TTC549 (cell line): ENCODE measurements around the gene PRKG1.
"Not testable (repeated sequence)": the region's sequence is repeated elsewhere in the genome, so short reads cannot be mapped to it uniquely, and the experiment has no call there.

Experiments used
- FAIRE-seq: peaks from 2 replicates; lab custom pipeline; 2012; peaks lifted over from hg19 to GRCh38; lab: Jason Lieb, UNC

PRKG1 gene

GRCh38 chr10:51117053-51117660 lies 42.9 kb downstream of the PRKG1 start:
- no peak for FAIRE-seq

- FAIRE-seq = no peak
These were observed 43.5 kb downstream of the PRKG1 start for GRCh38 chr10:51117794-51118193.

GRCh38 chr10:51119441-51119840 lies 45.2 kb downstream of the PRKG1 start:
- FAIRE-seq = no peak

GRCh38 chr10:51121861-51122260 lies 47.6 kb downstream of the PRKG1 start:
- FAIRE-seq = no peak

GRCh38 chr10:51124852-51125251 lies 50.6 kb downstream of the PRKG1 start:
- FAIRE-seq = no peak

- peak; percentile 100 for FAIRE-seq
These were observed 51.2 kb downstream of the PRKG1 start for GRCh38 chr10:51125518-51125917.

GRCh38 chr10:51129946-51130544 lies 55.8 kb downstream of the PRKG1 start:
- FAIRE-seq = no peak

- no peak for FAIRE-seq
These were observed 63.7 kb downstream of the PRKG1 start for GRCh38 chr10:51137756-51138529.

- FAIRE-seq = no peak
These were observed 64.9 kb downstream of the PRKG1 start for GRCh38 chr10:51139176-51139575.

GRCh38 chr10:51141010-51141409 lies 66.7 kb downstream of the PRKG1 start:
- FAIRE-seq = no peak

GRCh38 chr10:51144161-51144781 lies 70.0 kb downstream of the PRKG1 start:
- FAIRE-seq = no peak

- FAIRE-seq = no peak
These were observed 71.1 kb downstream of the PRKG1 start for GRCh38 chr10:51145375-51145774.

GRCh38 chr10:51147644-51148399 lies 73.5 kb downstream of the PRKG1 start:
- no peak for FAIRE-seq

- no peak for FAIRE-seq
These were observed 82.6 kb downstream of the PRKG1 start for GRCh38 chr10:51156926-51157325.

- no peak for FAIRE-seq
These were observed 84.5 kb downstream of the PRKG1 start for GRCh38 chr10:51158832-51159231.

GRCh38 chr10:51159841-51160240 lies 85.6 kb downstream of the PRKG1 start:
- FAIRE-seq = no peak

- no peak for FAIRE-seq
These were observed 87.7 kb downstream of the PRKG1 start for GRCh38 chr10:51162002-51162401.

- FAIRE-seq = not testable (repeated sequence)
These were observed 89.2 kb downstream of the PRKG1 start for GRCh38 chr10:51163380-51164049.

- FAIRE-seq = no peak
These were observed 94.0 kb downstream of the PRKG1 start for GRCh38 chr10:51168086-51168815.

GRCh38 chr10:51169111-51169510 lies 94.8 kb downstream of the PRKG1 start:
- no peak for FAIRE-seq
